Measurements from ENCODE around the gene NCCRP1.

DNA sequence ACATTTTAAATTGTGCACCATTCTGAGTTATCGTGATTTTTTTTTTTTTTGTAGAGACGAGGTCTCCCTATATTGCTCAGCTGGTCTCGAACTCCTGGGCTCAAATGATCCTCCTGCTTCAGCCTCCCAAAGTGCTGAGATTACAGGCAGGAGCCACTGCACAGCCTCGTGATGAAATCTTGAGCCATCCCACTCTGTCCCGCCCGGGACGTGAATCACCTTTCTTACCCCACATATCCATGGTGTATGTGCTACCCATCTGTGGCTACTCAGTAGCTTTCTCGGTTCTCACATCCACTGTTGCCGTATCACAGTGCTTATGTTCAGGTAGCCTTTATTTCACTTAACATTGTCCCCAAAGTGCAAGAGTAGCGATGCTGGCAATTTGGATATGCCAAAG lies 44.7 kb upstream of the NCCRP1 start:
- TF ChIP-seq POLR2A (IDR thresholded peaks at IDR 0.05; ENCODE audit: low read depth, low read length), result no peak
- TF ChIP-seq, protein P1, sequence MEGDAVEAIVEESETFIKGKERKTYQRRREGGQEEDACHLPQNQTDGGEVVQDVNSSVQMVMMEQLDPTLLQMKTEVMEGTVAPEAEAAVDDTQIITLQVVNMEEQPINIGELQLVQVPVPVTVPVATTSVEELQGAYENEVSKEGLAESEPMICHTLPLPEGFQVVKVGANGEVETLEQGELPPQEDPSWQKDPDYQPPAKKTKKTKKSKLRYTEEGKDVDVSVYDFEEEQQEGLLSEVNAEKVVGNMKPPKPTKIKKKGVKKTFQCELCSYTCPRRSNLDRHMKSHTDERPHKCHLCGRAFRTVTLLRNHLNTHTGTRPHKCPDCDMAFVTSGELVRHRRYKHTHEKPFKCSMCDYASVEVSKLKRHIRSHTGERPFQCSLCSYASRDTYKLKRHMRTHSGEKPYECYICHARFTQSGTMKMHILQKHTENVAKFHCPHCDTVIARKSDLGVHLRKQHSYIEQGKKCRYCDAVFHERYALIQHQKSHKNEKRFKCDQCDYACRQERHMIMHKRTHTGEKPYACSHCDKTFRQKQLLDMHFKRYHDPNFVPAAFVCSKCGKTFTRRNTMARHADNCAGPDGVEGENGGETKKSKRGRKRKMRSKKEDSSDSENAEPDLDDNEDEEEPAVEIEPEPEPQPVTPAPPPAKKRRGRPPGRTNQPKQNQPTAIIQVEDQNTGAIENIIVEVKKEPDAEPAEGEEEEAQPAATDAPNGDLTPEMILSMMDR (IDR thresholded peaks at IDR 0.05; ENCODE audit: extremely low read depth in 1 of 2, insufficient read depth in 1 of 2, low read depth in 1 of 2, low read length in 2 of 2), result no peak
